GM10248 (cell line): ENCODE measurements around the gene ASPHD2.
A peak's percentile ranks its signal among the peaks of the same experiment; 100 is the strongest.

Experiments
- CTCF ChIA-PET: fragments of 300-600 bp; sonication (Branson Sonifier 250); formaldehyde crosslinking; extraction: SDS; loops from one replicate; lab custom pipeline; 2021; ENCODE audit warnings: antibody characterized with exemption; lab: Yijun Ruan, JAX
- POLR2A ChIA-PET: fragments of 350-650 bp; sonication (Branson Sonifier 250); formaldehyde crosslinking; extraction: SDS; loops from one replicate; lab custom pipeline; 2020; ENCODE audit warnings: antibody characterized with exemption; lab: Yijun Ruan, JAX
- DNase-seq: peaks from one replicate; pipeline ENCODE4 v3.0.0; 2012; ENCODE audit errors: extremely low spot score
- TF ChIP-seq, protein P1 (sequence below): IDR thresholded peaks from 2 replicates; pipeline ENCODE4 v1.5.1; 2012; ENCODE audit warnings: mild to moderate bottlenecking, low read depth; ENCODE audit errors: extremely low read depth, missing control alignments, control extremely low read depth

Gene ASPHD2

DNA sequence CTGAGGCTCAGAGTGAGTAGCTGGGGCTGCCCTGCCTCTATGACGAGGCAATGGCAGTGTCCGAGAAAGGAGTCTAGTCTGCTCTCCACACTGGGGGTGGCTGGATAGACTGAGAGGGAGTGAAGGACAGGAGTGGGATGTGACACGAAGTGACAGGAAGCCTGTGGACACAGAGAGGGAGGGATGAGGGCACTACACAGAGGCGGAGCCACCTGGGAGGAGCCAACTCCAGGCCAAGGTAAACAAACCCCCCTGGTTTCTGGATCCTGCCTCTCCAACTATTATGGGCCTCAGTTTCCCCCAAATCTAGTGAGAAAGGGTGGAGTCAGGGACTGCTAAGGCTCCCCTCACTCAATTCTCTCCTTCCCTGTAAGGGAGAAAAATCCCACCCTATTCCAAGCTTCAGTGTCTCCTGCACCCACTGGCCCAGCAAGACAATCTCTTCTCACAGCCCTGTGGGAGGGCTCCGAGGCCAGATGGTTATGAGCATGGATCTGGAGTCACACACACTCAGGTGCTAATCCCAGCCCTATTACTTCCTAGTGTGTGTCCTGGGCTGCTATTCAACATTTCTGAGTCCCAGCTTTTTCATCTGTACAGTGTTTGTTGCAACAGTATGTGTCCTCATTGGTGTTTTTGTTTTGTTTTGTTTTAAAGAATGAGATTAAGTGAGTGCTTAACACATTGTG is 24.9 kb downstream of the ASPHD2 start:
- no peak for DNase-seq
- POLR2A ChIA-PET: no interaction called here
- CTCF ChIA-PET: interaction anchor here (0.9 to 3.0 kb wide), 4 partner anchors 8 to 93 kb away, joined by 3 to 9 read pairs (median 4); no protein-coding TSS in a partner anchor
- TF ChIP-seq, protein P1, sequence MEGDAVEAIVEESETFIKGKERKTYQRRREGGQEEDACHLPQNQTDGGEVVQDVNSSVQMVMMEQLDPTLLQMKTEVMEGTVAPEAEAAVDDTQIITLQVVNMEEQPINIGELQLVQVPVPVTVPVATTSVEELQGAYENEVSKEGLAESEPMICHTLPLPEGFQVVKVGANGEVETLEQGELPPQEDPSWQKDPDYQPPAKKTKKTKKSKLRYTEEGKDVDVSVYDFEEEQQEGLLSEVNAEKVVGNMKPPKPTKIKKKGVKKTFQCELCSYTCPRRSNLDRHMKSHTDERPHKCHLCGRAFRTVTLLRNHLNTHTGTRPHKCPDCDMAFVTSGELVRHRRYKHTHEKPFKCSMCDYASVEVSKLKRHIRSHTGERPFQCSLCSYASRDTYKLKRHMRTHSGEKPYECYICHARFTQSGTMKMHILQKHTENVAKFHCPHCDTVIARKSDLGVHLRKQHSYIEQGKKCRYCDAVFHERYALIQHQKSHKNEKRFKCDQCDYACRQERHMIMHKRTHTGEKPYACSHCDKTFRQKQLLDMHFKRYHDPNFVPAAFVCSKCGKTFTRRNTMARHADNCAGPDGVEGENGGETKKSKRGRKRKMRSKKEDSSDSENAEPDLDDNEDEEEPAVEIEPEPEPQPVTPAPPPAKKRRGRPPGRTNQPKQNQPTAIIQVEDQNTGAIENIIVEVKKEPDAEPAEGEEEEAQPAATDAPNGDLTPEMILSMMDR: no peak

DNA sequence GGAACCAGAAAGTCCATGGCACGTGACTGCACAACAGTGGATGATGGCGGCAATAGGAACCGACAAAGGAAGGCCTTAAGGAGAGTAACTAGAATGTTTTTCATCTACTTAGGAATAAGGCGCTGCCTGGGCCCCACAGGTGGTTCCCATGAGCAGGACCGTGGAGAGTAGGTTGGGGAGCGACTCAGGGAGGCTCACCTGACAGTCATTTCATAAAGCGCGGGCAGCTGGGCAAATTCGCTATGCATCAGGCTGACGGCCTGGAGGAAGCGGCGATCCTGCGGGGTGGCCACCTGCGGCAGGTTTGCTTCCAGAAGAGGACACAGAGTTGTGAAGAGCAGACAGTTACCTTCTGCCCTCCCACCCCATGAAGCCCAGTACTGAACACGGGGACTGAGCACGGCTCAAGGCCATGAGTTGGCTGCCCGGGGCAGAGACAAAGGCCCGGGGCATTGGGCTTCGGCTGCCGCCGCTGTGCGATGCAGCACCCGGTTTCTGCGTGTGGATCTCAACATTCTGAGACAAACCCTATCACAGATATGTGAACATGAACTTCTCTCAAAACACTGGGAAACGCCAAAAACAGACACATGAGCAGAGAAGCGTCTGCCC is 28.7 kb downstream of the ASPHD2 start:
- ChIA-PET CTCF (no interaction called here), POLR2A (no interaction called here)
- TF ChIP-seq, protein P1: no peak
- DNase-seq: no peak

DNA sequence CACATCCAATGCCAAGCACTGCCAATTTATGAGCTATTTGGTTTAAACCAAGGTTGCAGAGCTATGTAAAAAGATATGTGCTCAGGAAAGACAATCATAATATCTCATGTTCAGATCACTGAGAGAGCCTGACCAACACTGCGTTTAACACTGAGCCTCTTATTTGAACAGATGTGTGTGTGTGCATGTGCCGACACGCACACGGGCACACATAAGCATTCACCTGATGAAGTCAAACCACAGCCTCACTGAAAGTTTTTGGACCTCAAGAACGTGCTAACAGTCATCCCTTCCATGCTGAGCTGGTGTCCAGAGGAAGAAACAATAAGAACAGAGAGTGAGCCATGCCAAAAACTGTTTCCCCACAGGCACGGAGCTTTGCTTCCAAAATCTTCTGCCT is 31.1 kb downstream of the ASPHD2 start:
- no peak for DNase-seq
- CTCF ChIA-PET: interaction anchor here (0.9 to 7.5 kb wide), 22 partner anchors 10 to 219 kb away, joined by 3 to 76 read pairs (median 6); partner anchors contain the start of genes HPS4 and SRRD
- TF ChIP-seq, protein P1: no peak
- POLR2A ChIA-PET: no interaction called here

DNA sequence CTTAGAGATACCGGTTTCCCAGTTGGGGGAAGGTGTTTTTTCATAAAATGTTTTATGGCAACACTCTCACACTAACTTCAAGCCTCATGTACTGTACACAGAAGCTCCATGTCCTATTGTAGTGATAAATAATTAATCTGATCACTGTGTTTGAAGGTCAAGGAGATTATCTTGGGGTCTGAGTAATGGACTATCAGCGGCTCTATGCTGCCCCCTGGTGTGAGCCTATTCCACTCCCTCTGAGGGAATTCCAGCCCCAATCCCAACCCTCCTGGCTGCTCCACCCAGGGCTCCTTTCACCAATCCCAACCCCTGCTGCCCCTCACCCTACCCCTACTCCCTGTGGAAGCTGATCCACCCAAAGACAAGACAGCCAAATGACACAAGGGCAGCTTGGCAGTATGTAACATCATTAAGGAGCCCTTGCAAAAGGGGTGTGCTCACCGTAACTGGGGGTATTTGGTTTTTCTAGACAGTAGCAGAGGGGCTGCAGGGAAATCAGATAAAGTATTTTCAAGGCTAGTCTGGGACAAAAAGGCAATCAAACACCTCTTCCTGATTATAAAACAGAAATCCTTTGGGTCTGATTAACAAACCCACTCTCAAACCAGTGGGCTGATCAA is 32.2 kb downstream of the ASPHD2 start:
- POLR2A ChIA-PET: no interaction called here
- CTCF ChIA-PET: interaction anchor here (0.6 to 7.5 kb wide), 29 partner anchors 9 to 213 kb away, joined by 3 to 76 read pairs (median 6); partner anchors contain the start of genes HPS4 and SRRD
- TF ChIP-seq, protein P1: peak; percentile 55
- peak; percentile 59 for DNase-seq

DNA sequence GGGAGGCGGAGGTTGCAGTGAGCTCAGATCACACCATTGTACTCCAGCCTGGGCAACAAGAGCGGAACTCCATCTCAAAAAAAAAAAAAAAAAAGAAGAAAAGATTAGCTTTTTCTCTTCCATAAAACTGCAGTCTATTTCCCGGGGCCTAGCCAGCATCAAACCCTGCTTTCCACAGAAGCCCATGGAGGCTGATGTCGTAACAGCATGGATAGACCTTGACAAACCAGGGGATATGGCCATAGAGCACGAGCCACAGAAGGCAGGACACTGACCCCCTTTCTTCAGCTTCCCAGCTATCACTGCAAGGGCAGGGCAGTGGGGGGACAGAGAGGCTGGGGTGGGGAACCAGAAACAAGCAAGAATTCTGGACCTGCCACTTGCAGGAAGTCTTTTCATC is 33.0 kb downstream of the ASPHD2 start:
- POLR2A ChIA-PET: no interaction called here
- TF ChIP-seq, protein P1: no peak
- CTCF ChIA-PET: interaction anchor here (0.9 to 7.5 kb wide), 21 partner anchors 9 to 212 kb away, joined by 3 to 76 read pairs (median 7); partner anchors contain the start of genes HPS4 and SRRD
- DNase-seq: no peak

DNA sequence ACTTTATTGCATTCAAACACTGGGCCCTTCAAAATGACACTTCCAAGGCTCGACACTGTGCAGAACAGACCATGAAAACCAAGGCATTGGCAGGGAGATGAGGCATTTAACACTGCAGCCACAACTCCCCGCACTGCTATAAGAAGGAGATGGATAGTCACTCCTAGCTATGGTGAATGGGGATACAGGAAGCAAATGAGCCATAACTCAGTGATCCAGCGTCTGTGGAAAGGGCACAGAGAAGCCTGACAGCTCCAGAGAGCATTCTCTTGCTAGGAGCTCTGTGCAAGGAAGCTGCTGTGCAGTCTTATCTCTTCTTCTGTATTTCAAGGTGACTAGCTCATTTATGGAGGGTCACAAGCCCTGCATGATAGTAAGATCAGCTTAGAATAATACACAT is 33.6 kb downstream of the ASPHD2 start:
- ChIA-PET POLR2A (no interaction called here), CTCF (interaction anchor here (1.0 to 7.5 kb wide), 10 partner anchors 8 to 203 kb away, joined by 3 to 76 read pairs (median 7); no protein-coding TSS in a partner anchor)
- DNase-seq: no peak
- TF ChIP-seq, protein P1: no peak
